ENCODE measurements around the gene PCSK6.

- TF ChIP-seq CTCF (IDR thresholded peaks at IDR 0.05; ENCODE audit: borderline replicate concordance, extremely low read depth, low read length, poor library complexity, severe bottlenecking) (no peak), EZH2 (IDR thresholded peaks at IDR 0.05; ENCODE audit: borderline replicate concordance, low read depth, low read length, severe bottlenecking) (no peak)
Observed at GRCh38 chr15:101262551-101262950, 227.0 kb downstream of the PCSK6 start.
